A673 (cell line): ENCODE data around the gene IDH1.
A peak's percentile ranks its signal among the peaks of the same experiment; 100 is the strongest.

Experiments used
- EZH2 ChIP-seq: fragments of 200-600 bp; sonication (generic); IDR thresholded peaks from 2 replicates; pipeline ENCODE4 v1.6.1; 2017; ENCODE audit warnings: borderline replicate concordance, low read depth, mild to moderate bottlenecking, mixed read lengths, antibody characterized with exemption, low read length; ENCODE audit not compliant: poor library complexity, severe bottlenecking
- TF ChIP-seq, protein P1 (sequence below): fragments of 300-800, 200-600 bp; sonication (generic); conservative IDR thresholded peaks from 2 replicates; pipeline ENCODE4 v1.5.1; 2017; ENCODE audit warnings: low read depth, mild to moderate bottlenecking, antibody characterized with exemption, low read length, moderate library complexity, mixed read lengths

DNA sequence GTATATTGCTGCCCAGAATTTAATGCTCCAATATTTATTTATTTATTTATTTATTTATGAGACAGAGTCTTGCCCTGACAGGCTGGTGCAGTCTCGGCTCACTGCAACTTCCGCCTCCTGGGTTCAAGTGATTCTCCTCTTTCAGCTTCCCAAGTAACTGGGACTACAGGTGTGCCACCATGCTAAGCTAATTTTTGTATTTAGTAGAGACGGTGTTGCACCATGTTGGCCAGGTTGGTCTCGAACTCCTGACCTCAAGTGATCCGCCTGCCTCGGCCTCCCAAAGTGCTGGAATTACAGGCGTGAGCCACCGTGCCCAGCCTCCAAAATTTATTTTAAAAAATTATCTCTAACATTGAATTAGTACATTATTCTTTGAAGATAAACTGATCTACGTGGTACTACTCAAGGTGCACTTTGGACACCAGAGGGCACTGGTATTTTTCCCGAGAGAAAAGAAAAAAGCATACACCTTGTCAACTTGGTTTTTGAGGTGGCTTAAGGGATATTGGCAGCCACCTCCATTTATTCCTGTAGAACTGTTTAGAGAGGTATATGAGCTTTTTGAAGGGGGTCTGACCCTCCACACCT is 1.4 kb upstream of the IDH1 start:
- TF ChIP-seq, protein P1, sequence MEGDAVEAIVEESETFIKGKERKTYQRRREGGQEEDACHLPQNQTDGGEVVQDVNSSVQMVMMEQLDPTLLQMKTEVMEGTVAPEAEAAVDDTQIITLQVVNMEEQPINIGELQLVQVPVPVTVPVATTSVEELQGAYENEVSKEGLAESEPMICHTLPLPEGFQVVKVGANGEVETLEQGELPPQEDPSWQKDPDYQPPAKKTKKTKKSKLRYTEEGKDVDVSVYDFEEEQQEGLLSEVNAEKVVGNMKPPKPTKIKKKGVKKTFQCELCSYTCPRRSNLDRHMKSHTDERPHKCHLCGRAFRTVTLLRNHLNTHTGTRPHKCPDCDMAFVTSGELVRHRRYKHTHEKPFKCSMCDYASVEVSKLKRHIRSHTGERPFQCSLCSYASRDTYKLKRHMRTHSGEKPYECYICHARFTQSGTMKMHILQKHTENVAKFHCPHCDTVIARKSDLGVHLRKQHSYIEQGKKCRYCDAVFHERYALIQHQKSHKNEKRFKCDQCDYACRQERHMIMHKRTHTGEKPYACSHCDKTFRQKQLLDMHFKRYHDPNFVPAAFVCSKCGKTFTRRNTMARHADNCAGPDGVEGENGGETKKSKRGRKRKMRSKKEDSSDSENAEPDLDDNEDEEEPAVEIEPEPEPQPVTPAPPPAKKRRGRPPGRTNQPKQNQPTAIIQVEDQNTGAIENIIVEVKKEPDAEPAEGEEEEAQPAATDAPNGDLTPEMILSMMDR, result peak; percentile 26; the same call in 1 of the 2 replicates
- TF ChIP-seq EZH2, result no peak
